Smooth muscle cell (in vitro differentiated cells): ENCODE data around the gene RPL18A. TPM values are rescaled to one million over a fixed set of nuclear protein-coding genes. Genes with fewer than 3 reads are reported as not detected.

Experiments used
- DNase-seq: peaks from one replicate; lab custom pipeline; 2025; ENCODE audit not compliant: unreplicated experiment; lab: John Stamatoyannopoulos, UW
- H2AFZ ChIP-seq: fragments of 200-600 bp; sonication (generic); 2 replicates; pipeline ENCODE4 v1.6.0; 2016; ENCODE audit warnings: antibody characterized with exemption, low read depth, mild to moderate bottlenecking
- H3F3A ChIP-seq: fragments of 200-600 bp; sonication (generic); 2 replicates; pipeline ENCODE4 v1.6.0; 2017; ENCODE audit warnings: antibody characterized with exemption, low read depth
- H3K27ac ChIP-seq: fragments of 200-600 bp; sonication (generic); 2 replicates; pipeline ENCODE4 v1.5.1; 2016; ENCODE audit warnings: low read depth, mild to moderate bottlenecking
- H3K27me3 ChIP-seq: fragments of 200-600 bp; sonication (generic); 2 replicates; pipeline ENCODE4 v1.6.1; 2016; ENCODE audit warnings: low read depth, mild to moderate bottlenecking
- H3K36me3 ChIP-seq: fragments of 200-600 bp; sonication (generic); 2 replicates; pipeline ENCODE4 v1.5.1; 2016; ENCODE audit warnings: low read depth
- H3K4me1 ChIP-seq: fragments of 200-600 bp; sonication (generic); 2 replicates; pipeline ENCODE4 v1.5.1; 2016; ENCODE audit warnings: low read depth
- H3K4me2 ChIP-seq: fragments of 200-600 bp; sonication (generic); 2 replicates; pipeline ENCODE4 v1.6.0; 2016; ENCODE audit warnings: mild to moderate bottlenecking
- H3K4me3 ChIP-seq: fragments of 200-600 bp; sonication (generic); 2 replicates; pipeline ENCODE4 v1.5.1; 2016; ENCODE audit warnings: mild to moderate bottlenecking
- H3K79me2 ChIP-seq: fragments of 200-600 bp; sonication (generic); 2 replicates; pipeline ENCODE4 v1.6.0; 2016; ENCODE audit warnings: low read depth, mild to moderate bottlenecking
- H3K9ac ChIP-seq: fragments of 200-600 bp; sonication (generic); 2 replicates; pipeline ENCODE4 v1.6.0; 2016; ENCODE audit warnings: low read depth
- H3K9me3 ChIP-seq: fragments of 200-600 bp; sonication (generic); replicated peaks from 2 replicates; pipeline ENCODE4 v1.5.1; 2016; ENCODE audit warnings: low read depth
- H4K20me1 ChIP-seq: fragments of 200-600 bp; sonication (generic); 2 replicates; pipeline ENCODE4 v1.6.0; 2016; ENCODE audit warnings: low read depth
- WGBS: methylation state at CpG from one replicate; pipeline ENCODE4 v1.1.7; 2016; ENCODE audit warnings: low lambda C conversion rate; 5-methylcytosine and 5-hydroxymethylcytosine counted together
- polyA plus RNA-seq: library from polyadenylated mRNA; unstranded; fragments of >200 nt; fragmentation: Nextera tagmentation; extraction: Ambion mirVana; gene quantifications from 2 replicates; pipeline ENCODE4 v1.2.1, GENCODE V29; 2016
- total RNA-seq: library from RNA; depleted of rRNA; stranded (reverse); fragments of >200 nt; gene quantifications from 2 replicates; pipeline ENCODE4 v1.2.3, GENCODE V29; 2014
- TF ChIP-seq, protein P1 (sequence below): fragments of 200-600 bp; sonication (generic); IDR thresholded peaks from 2 replicates; pipeline ENCODE4 v1.5.1; 2017; ENCODE audit warnings: borderline replicate concordance, mild to moderate bottlenecking, antibody characterized with exemption; ENCODE audit not compliant: insufficient read depth, poor library complexity, severe bottlenecking

The RPL18A gene
- total and polyA plus RNA-seq, 2 experiments from 2014 or later, result 867 to 1,267 TPM

DNA sequence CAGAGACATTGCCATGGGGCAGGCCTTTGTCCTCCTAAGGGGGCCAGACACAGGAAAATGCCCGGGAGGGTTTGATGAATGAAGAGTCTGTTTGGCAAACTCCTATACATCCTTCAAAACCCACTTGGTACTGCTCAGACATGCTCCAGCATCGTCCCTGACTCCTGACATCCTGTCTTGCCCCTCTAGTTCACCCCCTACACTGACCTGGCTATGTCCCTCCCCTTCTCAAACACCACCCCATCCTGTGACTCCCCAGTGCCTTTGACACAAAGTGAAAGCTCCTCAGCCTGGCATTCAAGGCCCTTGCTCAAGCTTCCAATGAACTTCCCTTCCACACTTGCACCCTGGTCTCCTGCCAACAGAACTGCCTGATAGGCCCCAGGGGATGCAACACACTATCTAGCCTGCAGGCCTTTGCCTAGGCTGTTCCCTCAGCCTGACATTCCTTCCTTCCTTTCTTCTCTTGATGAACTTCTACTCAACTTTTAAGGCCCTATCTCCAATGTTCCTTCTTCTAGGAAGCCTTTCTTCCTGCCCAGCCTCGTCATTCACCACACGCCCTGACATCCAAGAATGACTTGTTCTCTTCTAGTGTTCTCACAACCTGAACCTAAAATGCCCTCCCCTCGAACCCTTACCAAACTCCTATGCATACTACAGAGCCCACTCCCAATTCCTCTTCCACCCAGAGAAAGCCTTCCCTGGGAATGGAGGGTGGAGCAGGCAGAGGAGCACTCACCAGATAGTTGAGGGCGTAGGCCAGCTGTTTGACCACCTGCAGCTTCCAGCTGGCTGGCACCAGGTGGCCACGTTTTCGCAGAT is 24.3 kb upstream of the RPL18A start:
- Histone ChIP-seq H3K36me3 (no peaks in the 10 kb centered on the region), H3K27me3 (peaks cover 9% of the 10 kb centered on the region), H3K27ac (no peak overlapping the region), H3K79me2 (no peaks in the 10 kb centered on the region), H3K4me2 (no peak overlapping the region), H3K9me3 (no peaks in the 10 kb centered on the region), H3F3A (no peaks in the 10 kb centered on the region), H3K4me1 (peaks cover 4% of the 10 kb centered on the region), H3K4me3 (no peak overlapping the region), H2AFZ (no peak overlapping the region), H3K9ac (no peak overlapping the region), H4K20me1 (no peaks in the 10 kb centered on the region)
- TF ChIP-seq, protein P1, sequence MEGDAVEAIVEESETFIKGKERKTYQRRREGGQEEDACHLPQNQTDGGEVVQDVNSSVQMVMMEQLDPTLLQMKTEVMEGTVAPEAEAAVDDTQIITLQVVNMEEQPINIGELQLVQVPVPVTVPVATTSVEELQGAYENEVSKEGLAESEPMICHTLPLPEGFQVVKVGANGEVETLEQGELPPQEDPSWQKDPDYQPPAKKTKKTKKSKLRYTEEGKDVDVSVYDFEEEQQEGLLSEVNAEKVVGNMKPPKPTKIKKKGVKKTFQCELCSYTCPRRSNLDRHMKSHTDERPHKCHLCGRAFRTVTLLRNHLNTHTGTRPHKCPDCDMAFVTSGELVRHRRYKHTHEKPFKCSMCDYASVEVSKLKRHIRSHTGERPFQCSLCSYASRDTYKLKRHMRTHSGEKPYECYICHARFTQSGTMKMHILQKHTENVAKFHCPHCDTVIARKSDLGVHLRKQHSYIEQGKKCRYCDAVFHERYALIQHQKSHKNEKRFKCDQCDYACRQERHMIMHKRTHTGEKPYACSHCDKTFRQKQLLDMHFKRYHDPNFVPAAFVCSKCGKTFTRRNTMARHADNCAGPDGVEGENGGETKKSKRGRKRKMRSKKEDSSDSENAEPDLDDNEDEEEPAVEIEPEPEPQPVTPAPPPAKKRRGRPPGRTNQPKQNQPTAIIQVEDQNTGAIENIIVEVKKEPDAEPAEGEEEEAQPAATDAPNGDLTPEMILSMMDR, result no peak
- no peak for DNase-seq
- WGBS, result 84% methylated on average over 8 of the region's 8 CpGs

DNA sequence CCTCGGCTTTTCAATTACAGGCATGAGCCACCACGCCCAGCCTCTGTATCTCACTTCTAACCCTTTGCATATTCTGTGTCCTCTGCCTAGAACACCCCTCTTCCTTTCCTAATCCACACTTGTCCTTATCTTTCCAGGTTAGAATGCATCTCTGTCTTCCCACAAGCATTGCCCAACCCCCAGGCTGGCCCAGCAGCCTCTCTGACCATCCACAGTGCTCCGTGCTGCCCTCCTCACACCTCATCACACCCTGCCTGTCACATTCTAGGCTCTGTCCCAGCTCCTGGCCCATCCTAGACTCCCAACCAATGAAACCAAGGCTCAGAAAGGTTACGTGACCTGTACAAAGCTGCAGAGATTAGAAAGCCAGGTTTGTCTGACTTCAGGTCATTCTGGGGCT is 23.2 kb upstream of the RPL18A start:
- WGBS, result 79% methylated on average over 4 of the region's 4 CpGs
- Histone ChIP-seq H3K27ac (no peak overlapping the region), H3K4me2 (no peak overlapping the region), H3K9me3 (no peaks in the 10 kb centered on the region), H3K4me1 (peaks cover 11% of the 10 kb centered on the region), H3K36me3 (no peaks in the 10 kb centered on the region), H3K27me3 (peaks cover 12% of the 10 kb centered on the region), H3F3A (no peaks in the 10 kb centered on the region), H3K9ac (no peak overlapping the region), H4K20me1 (no peaks in the 10 kb centered on the region), H2AFZ (no peak overlapping the region), H3K79me2 (no peaks in the 10 kb centered on the region), H3K4me3 (no peak overlapping the region)
- DNase-seq, result no peak
- TF ChIP-seq, protein P1, result no peak

DNA sequence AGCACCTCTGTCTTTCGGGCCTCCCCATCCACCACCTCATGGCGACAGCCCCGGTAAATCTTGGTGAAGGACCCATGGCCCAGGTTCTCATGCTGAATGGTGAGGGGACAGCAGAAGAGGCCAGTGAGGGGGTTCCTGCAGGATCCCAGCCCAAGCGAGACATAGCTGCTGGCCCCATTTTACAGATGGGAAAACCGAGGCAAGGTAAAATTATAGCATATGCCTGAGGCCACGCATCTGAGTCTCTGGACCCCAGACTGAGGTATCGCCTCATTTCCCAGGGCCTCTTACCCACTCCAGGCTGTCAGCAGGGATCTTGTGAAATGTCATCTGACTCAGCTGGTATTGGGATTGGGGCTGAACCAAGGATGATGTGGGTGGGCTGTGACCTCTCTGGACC is 21.7 kb upstream of the RPL18A start:
- TF ChIP-seq, protein P1, result no peak
- no peaks in the 10 kb centered on the region for H3K9me3 ChIP-seq
- H3K4me3 ChIP-seq, result no peak overlapping the region
- H3K4me2 ChIP-seq, result no peak overlapping the region
- no peak for DNase-seq
- H3F3A ChIP-seq, result no peaks in the 10 kb centered on the region
- no peaks in the 10 kb centered on the region for H3K36me3 ChIP-seq
- H3K9ac ChIP-seq, result no peak overlapping the region
- H3K4me1 ChIP-seq, result peaks cover 12% of the 10 kb centered on the region
- H2AFZ ChIP-seq, result no peak overlapping the region
- 93% methylated on average over 7 of the region's 7 CpGs for WGBS
- H3K79me2 ChIP-seq, result no peaks in the 10 kb centered on the region
- no peak overlapping the region for H3K27ac ChIP-seq
- H3K27me3 ChIP-seq, result peaks cover 6% of the 10 kb centered on the region
- no peaks in the 10 kb centered on the region for H4K20me1 ChIP-seq

DNA sequence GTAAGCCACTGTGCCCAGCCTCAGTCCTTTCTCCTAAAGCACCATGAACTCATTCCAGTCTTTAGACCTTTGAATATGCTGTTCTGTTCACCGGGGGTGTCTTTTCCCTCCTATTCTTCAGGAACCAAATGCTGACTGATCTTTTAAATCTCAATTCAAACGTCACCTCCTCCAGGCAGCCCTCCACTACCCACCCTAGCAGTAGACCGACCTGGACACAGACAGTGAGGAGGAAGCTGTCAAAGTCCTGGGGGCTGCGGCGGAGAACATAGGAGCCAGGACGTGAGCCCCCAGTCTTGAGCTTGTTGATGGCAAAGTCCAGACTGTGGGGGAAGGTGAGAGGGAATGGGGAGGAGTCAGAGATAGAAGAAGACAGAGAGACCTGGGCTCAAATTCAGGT is 19.7 kb upstream of the RPL18A start:
- H2AFZ ChIP-seq, result no peak overlapping the region
- TF ChIP-seq, protein P1, result no peak
- no peak overlapping the region for H3K9ac ChIP-seq
- no peak overlapping the region for H3K27ac ChIP-seq
- no peaks in the 10 kb centered on the region for H4K20me1 ChIP-seq
- no peak overlapping the region for H3K4me3 ChIP-seq
- H3K79me2 ChIP-seq, result no peaks in the 10 kb centered on the region
- no peaks in the 10 kb centered on the region for H3F3A ChIP-seq
- WGBS, result 89% methylated on average over 6 of the region's 6 CpGs
- H3K4me1 ChIP-seq, result peaks cover 8% of the 10 kb centered on the region
- H3K9me3 ChIP-seq, result no peaks in the 10 kb centered on the region
- H3K36me3 ChIP-seq, result no peaks in the 10 kb centered on the region
- no peak for DNase-seq
- H3K27me3 ChIP-seq, result peaks cover 6% of the 10 kb centered on the region
- H3K4me2 ChIP-seq, result no peak overlapping the region
